ENCODE data around the gene JPH3. TPM values are rescaled to one million over a fixed set of nuclear protein-coding genes. Genes with fewer than 3 reads are reported as not detected.
A peak's percentile ranks its signal among the peaks of the same experiment; 100 is the strongest.

The JPH3 gene
- total RNA-seq, 1 experiment from 2014 or later = 32.7 TPM

- TF ChIP-seq CTCF (conservative IDR thresholded peaks at IDR 0.05) = no peak
- no peak for DNase-seq
- H4K91ac ChIP-seq (ENCODE audit: insufficient read length, low read depth, low read length) = no peak overlapping the region
- no peaks in the 10 kb centered on the region for H3K4me1 ChIP-seq (ENCODE audit: insufficient read depth, low read length)
- H2AFZ ChIP-seq (ENCODE audit: low read length) = no peak overlapping the region
- no peak overlapping the region for H2BK5ac ChIP-seq (ENCODE audit: insufficient read length, low read length)
- H3K9me3 ChIP-seq (ENCODE audit: control insufficient read depth, low read depth, low read length) = no peaks in the 10 kb centered on the region
- no peak overlapping the region for H3K4me3 Mint-ChIP-seq
- no peak overlapping the region for H3K23ac ChIP-seq (ENCODE audit: insufficient read length, low read depth, low read length)
- no peak overlapping the region for H3K9ac ChIP-seq (ENCODE audit: extremely low read depth, insufficient read length, low read length)
- no peak overlapping the region for H3K27ac ChIP-seq (ENCODE audit: insufficient read length, low read depth, low read length)
- H3K23me2 ChIP-seq (ENCODE audit: insufficient read length, low read depth, low read length, poor library complexity, severe bottlenecking) = no peaks in the 10 kb centered on the region
- peaks cover 16 to 51% (median 36%) of the 10 kb centered on the region in 3 experiments; a peak in 6 of 7 replicates for H3K36me3 Mint-ChIP-seq (ENCODE audit: insufficient read depth in 1 of 3, low read depth in 3 of 3)
- no peaks in the 10 kb centered on the region for H3K27me3 ChIP-seq (ENCODE audit: insufficient read depth, low read length)
- no peak overlapping the region for H3K4me2 ChIP-seq (ENCODE audit: insufficient read depth, insufficient read length, low read length)
- H4K5ac ChIP-seq (ENCODE audit: insufficient read length, low read depth, low read length) = no peak overlapping the region
- no peaks in the 10 kb centered on the region for H3K79me1 ChIP-seq (ENCODE audit: insufficient read depth, low read depth, low read length, poor library complexity, severe bottlenecking)
- no peak overlapping the region for H2BK12ac ChIP-seq (ENCODE audit: insufficient read length, low read depth, low read length)
- no CpG with 5 or more reads among the region's 49 CpGs for WGBS (ENCODE audit: extremely low coverage, insufficient read length, low lambda C conversion rate)
- peak overlapping the region; percentile 35 to 81 (median 59); a peak in 3 of 7 replicates for H3K27ac Mint-ChIP-seq
- H2BK15ac ChIP-seq (ENCODE audit: low read depth, low read length) = no peak overlapping the region
- H2BK20ac ChIP-seq (ENCODE audit: low read depth, low read length, poor library complexity, severe bottlenecking) = no peak overlapping the region
- H2AK5ac ChIP-seq (ENCODE audit: insufficient read length, low read length) = no peak overlapping the region
- no peak overlapping the region for H3K56ac ChIP-seq (ENCODE audit: insufficient read length, low read depth, low read length)
- H3K4ac ChIP-seq (ENCODE audit: low read depth, low read length) = no peak overlapping the region
- H3T11ph ChIP-seq (ENCODE audit: low read length) = no peak overlapping the region
- H2BK120ac ChIP-seq (ENCODE audit: low read depth, low read length, poor library complexity, severe bottlenecking) = no peak overlapping the region
- no peak overlapping the region for H3K14ac ChIP-seq (ENCODE audit: insufficient read depth, low read length)
- no peaks in the 10 kb centered on the region for H3K9me3 Mint-ChIP-seq
- no peaks in the 10 kb centered on the region for H4K20me1 ChIP-seq (ENCODE audit: control insufficient read depth, insufficient read depth, insufficient read length)
- no peaks in the 10 kb centered on the region; the same call in none of the 2 replicates for H3K27me3 Mint-ChIP-seq (ENCODE audit: low read depth)
- no peak overlapping the region for H4K8ac ChIP-seq (replicated peaks; ENCODE audit: insufficient read length, low read depth, low read length)
- H3K18ac ChIP-seq (ENCODE audit: insufficient read length, low read depth, low read length) = no peak overlapping the region
- H3K4me1 Mint-ChIP-seq = peaks cover 6 to 20% of the 10 kb centered on the region in 2 experiments
- no peaks in the 10 kb centered on the region for H3K79me2 ChIP-seq (ENCODE audit: insufficient read depth, low read length)
These were observed 106.8 kb downstream of the JPH3 start for GRCh38 chr16:87708881-87709638.

Data from H9 (cell line).